ENCODE results near the gene RPL31. TPM values are rescaled to one million over a fixed set of nuclear protein-coding genes. Genes with fewer than 3 reads are reported as not detected.
A peak's percentile ranks its signal among the peaks of the same experiment; 100 is the strongest.
"Not testable (repeated sequence)": the region's sequence is repeated elsewhere in the genome, so short reads cannot be mapped to it uniquely, and the experiment has no call there.

The RPL31 gene
- total RNA-seq, 1 donor from 2014 or later, result 1,129 TPM

DNA sequence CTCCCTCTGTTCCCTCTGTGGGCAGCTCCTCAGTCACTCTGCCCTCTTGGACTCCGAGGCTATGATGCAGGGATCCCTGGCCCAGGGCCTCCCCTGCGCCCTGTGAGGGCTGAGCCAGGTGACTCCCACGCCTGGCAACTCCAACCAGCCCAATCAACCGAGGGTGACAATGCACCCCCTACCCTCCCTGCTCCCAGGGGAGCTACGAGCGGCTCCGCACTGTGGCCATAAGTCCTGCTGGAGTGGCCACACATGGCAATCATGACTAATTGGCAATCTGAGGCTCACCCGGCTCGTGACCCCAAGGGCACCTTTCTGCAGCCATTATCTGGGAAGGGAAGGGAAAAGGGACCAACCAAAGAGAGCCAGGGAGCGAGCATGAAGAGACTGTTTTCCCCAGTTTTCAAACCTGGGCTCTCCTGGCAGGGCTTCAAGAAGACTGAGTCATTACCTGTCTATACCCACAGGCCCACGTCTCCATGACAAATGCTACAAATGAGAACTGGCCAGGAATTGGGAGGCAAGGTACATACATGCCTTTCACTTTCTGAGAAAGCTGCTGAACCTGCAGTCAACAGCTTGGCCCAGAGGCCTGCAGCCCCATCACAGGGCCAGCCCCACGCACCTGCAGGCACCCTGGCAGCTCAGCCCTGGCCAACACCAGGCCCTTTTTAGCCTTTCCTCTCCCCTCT lies 45.1 kb downstream of the RPL31 start:
- Histone ChIP-seq H3K36me3 (ENCODE audit: insufficient read depth, low read length) (no peaks in the 10 kb centered on the region), H3K9ac (ENCODE audit: low read length) (no peak overlapping the region), H3K9me3 (ENCODE audit: insufficient read depth, low read depth, low read length) (no peaks in the 10 kb centered on the region), H3K4me1 (ENCODE audit: insufficient read depth, low read length) (peaks cover 3% of the 10 kb centered on the region), H2AFZ (ENCODE audit: low read depth, low read length) (no peak overlapping the region), H3K4me2 (ENCODE audit: low read length) (no peak overlapping the region), H3K27me3 (ENCODE audit: insufficient read depth, low read length) (no peaks in the 10 kb centered on the region), H3K4me3 (ENCODE audit: insufficient read depth, low read depth, low read length) (no peak overlapping the region), H3K27ac (ENCODE audit: low read depth, low read length) (no peak overlapping the region), H3K79me2 (ENCODE audit: insufficient read depth, low read length) (no peaks in the 10 kb centered on the region), H4K20me1 (ENCODE audit: insufficient read depth, low read length) (no peaks in the 10 kb centered on the region)
- Mint-ChIP-seq H3K4me1 (ENCODE audit: low read depth, unreplicated experiment) (no peaks in the 10 kb centered on the region), H3K27ac (ENCODE audit: unreplicated experiment) (no peak overlapping the region), H3K27me3 (ENCODE audit: low read depth, unreplicated experiment) (no peaks in the 10 kb centered on the region), H3K9me3 (ENCODE audit: unreplicated experiment) (no peaks in the 10 kb centered on the region), H3K4me3 (ENCODE audit: unreplicated experiment) (no peak overlapping the region), H3K36me3 (ENCODE audit: low read depth, unreplicated experiment) (no peaks in the 10 kb centered on the region)
- DNase-seq (ENCODE audit: low read depth), result peak; percentile 29
- TF ChIP-seq, protein P1, sequence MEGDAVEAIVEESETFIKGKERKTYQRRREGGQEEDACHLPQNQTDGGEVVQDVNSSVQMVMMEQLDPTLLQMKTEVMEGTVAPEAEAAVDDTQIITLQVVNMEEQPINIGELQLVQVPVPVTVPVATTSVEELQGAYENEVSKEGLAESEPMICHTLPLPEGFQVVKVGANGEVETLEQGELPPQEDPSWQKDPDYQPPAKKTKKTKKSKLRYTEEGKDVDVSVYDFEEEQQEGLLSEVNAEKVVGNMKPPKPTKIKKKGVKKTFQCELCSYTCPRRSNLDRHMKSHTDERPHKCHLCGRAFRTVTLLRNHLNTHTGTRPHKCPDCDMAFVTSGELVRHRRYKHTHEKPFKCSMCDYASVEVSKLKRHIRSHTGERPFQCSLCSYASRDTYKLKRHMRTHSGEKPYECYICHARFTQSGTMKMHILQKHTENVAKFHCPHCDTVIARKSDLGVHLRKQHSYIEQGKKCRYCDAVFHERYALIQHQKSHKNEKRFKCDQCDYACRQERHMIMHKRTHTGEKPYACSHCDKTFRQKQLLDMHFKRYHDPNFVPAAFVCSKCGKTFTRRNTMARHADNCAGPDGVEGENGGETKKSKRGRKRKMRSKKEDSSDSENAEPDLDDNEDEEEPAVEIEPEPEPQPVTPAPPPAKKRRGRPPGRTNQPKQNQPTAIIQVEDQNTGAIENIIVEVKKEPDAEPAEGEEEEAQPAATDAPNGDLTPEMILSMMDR (IDR thresholded peaks at IDR 0.05; ENCODE audit: insufficient read depth, low read depth, low read length), result no peak
- no peak for TF ChIP-seq EZH2 (IDR thresholded peaks at IDR 0.05; ENCODE audit: insufficient read depth, low read length)
- FAIRE-seq, result no peak

- Histone ChIP-seq H3K27ac (ENCODE audit: low read depth, low read length) (no peak overlapping the region), H3K4me1 (ENCODE audit: insufficient read depth, low read length) (peaks cover 3% of the 10 kb centered on the region), H3K9me3 (ENCODE audit: insufficient read depth, low read depth, low read length) (no peaks in the 10 kb centered on the region), H3K27me3 (ENCODE audit: insufficient read depth, low read length) (no peaks in the 10 kb centered on the region), H3K4me2 (ENCODE audit: low read length) (no peak overlapping the region), H2AFZ (ENCODE audit: low read depth, low read length) (no peak overlapping the region), H4K20me1 (ENCODE audit: insufficient read depth, low read length) (no peaks in the 10 kb centered on the region), H3K36me3 (ENCODE audit: insufficient read depth, low read length) (no peaks in the 10 kb centered on the region), H3K9ac (ENCODE audit: low read length) (no peak overlapping the region), H3K79me2 (ENCODE audit: insufficient read depth, low read length) (no peaks in the 10 kb centered on the region), H3K4me3 (ENCODE audit: insufficient read depth, low read depth, low read length) (no peak overlapping the region)
- TF ChIP-seq, protein P1 (IDR thresholded peaks at IDR 0.05; ENCODE audit: insufficient read depth, low read depth, low read length), result no peak
- no peak for TF ChIP-seq EZH2 (IDR thresholded peaks at IDR 0.05; ENCODE audit: insufficient read depth, low read length)
- no peaks in the 10 kb centered on the region for H3K4me1 Mint-ChIP-seq (ENCODE audit: low read depth, unreplicated experiment)
- no peak overlapping the region for H3K4me3 Mint-ChIP-seq (ENCODE audit: unreplicated experiment)
- FAIRE-seq (no peak), DNase-seq (ENCODE audit: low read depth) (no peak)
- peaks cover under 1% of the 10 kb centered on the region for H3K27me3 Mint-ChIP-seq (ENCODE audit: low read depth, unreplicated experiment)
- H3K27ac Mint-ChIP-seq (ENCODE audit: unreplicated experiment), result no peak overlapping the region
- no peaks in the 10 kb centered on the region for H3K36me3 Mint-ChIP-seq (ENCODE audit: low read depth, unreplicated experiment)
- H3K9me3 Mint-ChIP-seq (ENCODE audit: unreplicated experiment), result no peaks in the 10 kb centered on the region
Measured at GRCh38 chr2:101047774-101048173, 45.7 kb downstream of the RPL31 start.

DNA sequence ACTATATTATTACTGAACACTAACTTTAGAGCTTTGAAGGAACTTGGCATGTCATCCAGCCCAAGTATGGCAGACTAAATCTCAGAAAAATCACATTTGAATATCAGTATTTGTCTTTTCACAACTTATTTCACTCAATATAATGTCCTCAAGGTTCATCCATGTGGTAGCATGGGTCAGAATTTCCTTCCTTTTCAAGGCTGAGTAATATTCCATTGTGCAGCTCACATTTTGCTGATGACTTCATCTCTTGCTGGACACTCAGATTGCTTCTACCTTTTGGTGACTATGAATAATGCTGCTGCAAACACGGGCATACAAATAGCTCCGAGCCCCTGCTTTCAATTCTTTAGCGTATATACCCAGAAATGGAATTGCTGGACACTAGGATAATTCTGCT lies 46.7 kb downstream of the RPL31 start:
- H3K36me3 Mint-ChIP-seq (ENCODE audit: low read depth, unreplicated experiment), result no peaks in the 10 kb centered on the region
- TF ChIP-seq EZH2 (IDR thresholded peaks at IDR 0.05; ENCODE audit: insufficient read depth, low read length), result no peak
- TF ChIP-seq, protein P1 (IDR thresholded peaks at IDR 0.05; ENCODE audit: insufficient read depth, low read depth, low read length), result no peak
- Histone ChIP-seq H3K79me2 (ENCODE audit: insufficient read depth, low read length) (no peaks in the 10 kb centered on the region), H3K27me3 (ENCODE audit: insufficient read depth, low read length) (no peaks in the 10 kb centered on the region), H4K20me1 (ENCODE audit: insufficient read depth, low read length) (no peaks in the 10 kb centered on the region), H3K9me3 (ENCODE audit: insufficient read depth, low read depth, low read length) (no peaks in the 10 kb centered on the region), H3K36me3 (ENCODE audit: insufficient read depth, low read length) (no peaks in the 10 kb centered on the region), H3K27ac (ENCODE audit: low read depth, low read length) (no peak overlapping the region), H3K4me1 (ENCODE audit: insufficient read depth, low read length) (peaks cover 3% of the 10 kb centered on the region), H3K4me2 (ENCODE audit: low read length) (no peak overlapping the region), H3K9ac (ENCODE audit: low read length) (no peak overlapping the region), H2AFZ (ENCODE audit: low read depth, low read length) (no peak overlapping the region), H3K4me3 (ENCODE audit: insufficient read depth, low read depth, low read length) (no peak overlapping the region)
- DNase-seq (ENCODE audit: low read depth) (no peak), FAIRE-seq (no peak)
- no peaks in the 10 kb centered on the region for H3K4me1 Mint-ChIP-seq (ENCODE audit: low read depth, unreplicated experiment)
- H3K4me3 Mint-ChIP-seq (ENCODE audit: unreplicated experiment), result no peak overlapping the region
- H3K27me3 Mint-ChIP-seq (ENCODE audit: low read depth, unreplicated experiment), result peaks cover 5% of the 10 kb centered on the region
- H3K9me3 Mint-ChIP-seq (ENCODE audit: unreplicated experiment), result no peaks in the 10 kb centered on the region
- no peak overlapping the region for H3K27ac Mint-ChIP-seq (ENCODE audit: unreplicated experiment)

GRCh38 chr2:101050886-101051285 lies 48.8 kb downstream of the RPL31 start:
- H3K36me3 ChIP-seq (ENCODE audit: insufficient read depth, low read length); H3K4me3 Mint-ChIP-seq (ENCODE audit: unreplicated experiment); H3K4me3 ChIP-seq (ENCODE audit: insufficient read depth, low read depth, low read length); H3K4me1 ChIP-seq (ENCODE audit: insufficient read depth, low read length); H3K27me3 Mint-ChIP-seq (ENCODE audit: low read depth, unreplicated experiment); H3K27ac ChIP-seq (ENCODE audit: low read depth, low read length); H3K9ac ChIP-seq (ENCODE audit: low read length); H3K9me3 Mint-ChIP-seq (ENCODE audit: unreplicated experiment); H2AFZ ChIP-seq (ENCODE audit: low read depth, low read length); H3K36me3 Mint-ChIP-seq (ENCODE audit: low read depth, unreplicated experiment); H3K27ac Mint-ChIP-seq (ENCODE audit: unreplicated experiment); H3K4me1 Mint-ChIP-seq (ENCODE audit: low read depth, unreplicated experiment); H3K4me2 ChIP-seq (ENCODE audit: low read length); H3K27me3 ChIP-seq (ENCODE audit: insufficient read depth, low read length); H3K9me3 ChIP-seq (ENCODE audit: insufficient read depth, low read depth, low read length); H4K20me1 ChIP-seq (ENCODE audit: insufficient read depth, low read length); FAIRE-seq; H3K79me2 ChIP-seq (ENCODE audit: insufficient read depth, low read length); DNase-seq (ENCODE audit: low read depth): not testable (repeated sequence)
